ENCODE measurements around the gene SH2B3. TPM values are rescaled to one million over a fixed set of nuclear protein-coding genes. Genes with fewer than 3 reads are reported as not detected.
A peak's percentile ranks its signal among the peaks of the same experiment; 100 is the strongest.

Gene SH2B3
- total and polyA plus RNA-seq, 2 donors (not counting 3 experiments of a cell fraction or from before 2014, with no cell fraction given): 63.1 to 97.9 TPM

DNA sequence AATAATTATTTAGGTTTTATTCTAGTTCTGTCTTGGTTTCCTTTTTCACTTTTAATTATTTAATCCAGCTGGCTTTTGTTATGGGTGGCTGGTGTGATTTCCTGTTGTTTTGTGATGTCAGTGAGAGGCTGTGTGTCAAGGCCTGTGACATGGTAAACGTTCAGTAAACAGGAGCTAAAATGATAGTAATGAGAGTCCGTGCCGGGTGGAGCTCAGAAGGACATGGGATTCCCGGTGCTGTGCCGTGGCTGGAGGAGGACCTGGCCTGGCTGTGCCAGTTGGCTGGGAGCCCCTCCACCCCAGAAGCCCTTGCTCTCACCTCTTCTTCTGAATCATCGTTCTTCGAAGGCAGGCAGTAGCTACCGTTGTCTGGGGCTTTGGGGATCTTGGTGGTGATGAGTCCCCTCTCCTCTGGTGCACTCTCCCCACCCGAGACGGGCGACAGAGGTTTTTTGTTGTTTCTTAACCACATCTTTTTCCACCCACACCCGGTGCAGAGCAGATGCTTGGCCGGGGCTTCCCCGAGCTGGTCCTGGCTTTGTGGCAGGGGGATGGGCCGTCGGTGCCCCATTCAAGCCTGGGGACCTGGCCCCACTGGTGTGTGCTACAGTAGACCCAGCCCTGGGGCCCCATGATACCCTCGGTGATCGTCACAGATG lies 29.1 kb downstream of the SH2B3 start:
- Histone ChIP-seq H4K20me1 (replicated peaks; ENCODE audit: control insufficient read depth, extremely low read depth, insufficient read depth, low read length) (no peaks in the 10 kb centered on the region), H3K27ac (ENCODE audit: insufficient read depth, low read depth, low read length) (peak overlapping the region; percentile 85), H3K79me2 (ENCODE audit: control insufficient read depth, insufficient read depth, low read length) (peaks cover 97% of the 10 kb centered on the region), H3K9me1 (replicated peaks; ENCODE audit: control insufficient read depth, extremely low read depth, insufficient read depth, low read length) (no peaks in the 10 kb centered on the region), H3K4me1 (ENCODE audit: control insufficient read depth, extremely low read depth, insufficient read depth, low read length) (peaks cover 90% of the 10 kb centered on the region), H3K36me3 (ENCODE audit: control insufficient read depth in 2 of 2, extremely low read depth in 1 of 2, insufficient read depth in 2 of 2, low read length in 2 of 2) (no peaks in the 10 kb centered on the region), H3K4me2 (ENCODE audit: insufficient read depth, low read length) (peak overlapping the region; percentile 73), H3K27me3 (ENCODE audit: control insufficient read depth in 2 of 2, insufficient read depth in 2 of 2, low read length in 2 of 2) (no peaks in the 10 kb centered on the region), H3K9ac (replicated peaks; ENCODE audit: extremely low read depth, insufficient read depth, low read length) (peak overlapping the region; percentile 60), H3K9me3 (replicated peaks; ENCODE audit: control insufficient read depth, insufficient read depth, low read length) (no peaks in the 10 kb centered on the region), H2AFZ (ENCODE audit: low read depth, low read length) (no peak overlapping the region), H3K4me3 (replicated peaks in 1 of 3; ENCODE audit: insufficient read depth in 1 of 3, low read depth in 1 of 3, low read length in 3 of 3) (peak overlapping the region in 1 of 3 experiments; percentile 27)
- CTCF ChIA-PET: interaction anchor here (1.0 to 3.3 kb wide), 7 partner anchors 10 to 38 kb away, joined by 3 to 31 read pairs (median 9); no protein-coding TSS in a partner anchor
- FAIRE-seq: peak; percentile 82
- TSS peak; percentile 61 for BruUV-seq (replicated peaks)
- dilution Hi-C loops (cut with MboI; ENCODE audit: extremely low pct_ligation_motif_present, low sequenced_read_pairs) (no loop called here), intact Hi-C loops (cut with micrococcal nuclease) (loop anchor here (1.0 kb wide), 2 partner anchors 11 to 26 kb away; no protein-coding TSS in a partner anchor)
- peak; percentile 83 for DNase-seq (ENCODE audit: low read depth, low spot score)
- TF ChIP-seq JUN (IDR thresholded peaks at IDR 0.05; ENCODE audit: borderline replicate concordance, insufficient read depth, insufficient read length, low read depth): no peak
- TF ChIP-seq, protein P1, sequence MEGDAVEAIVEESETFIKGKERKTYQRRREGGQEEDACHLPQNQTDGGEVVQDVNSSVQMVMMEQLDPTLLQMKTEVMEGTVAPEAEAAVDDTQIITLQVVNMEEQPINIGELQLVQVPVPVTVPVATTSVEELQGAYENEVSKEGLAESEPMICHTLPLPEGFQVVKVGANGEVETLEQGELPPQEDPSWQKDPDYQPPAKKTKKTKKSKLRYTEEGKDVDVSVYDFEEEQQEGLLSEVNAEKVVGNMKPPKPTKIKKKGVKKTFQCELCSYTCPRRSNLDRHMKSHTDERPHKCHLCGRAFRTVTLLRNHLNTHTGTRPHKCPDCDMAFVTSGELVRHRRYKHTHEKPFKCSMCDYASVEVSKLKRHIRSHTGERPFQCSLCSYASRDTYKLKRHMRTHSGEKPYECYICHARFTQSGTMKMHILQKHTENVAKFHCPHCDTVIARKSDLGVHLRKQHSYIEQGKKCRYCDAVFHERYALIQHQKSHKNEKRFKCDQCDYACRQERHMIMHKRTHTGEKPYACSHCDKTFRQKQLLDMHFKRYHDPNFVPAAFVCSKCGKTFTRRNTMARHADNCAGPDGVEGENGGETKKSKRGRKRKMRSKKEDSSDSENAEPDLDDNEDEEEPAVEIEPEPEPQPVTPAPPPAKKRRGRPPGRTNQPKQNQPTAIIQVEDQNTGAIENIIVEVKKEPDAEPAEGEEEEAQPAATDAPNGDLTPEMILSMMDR (IDR thresholded peaks at IDR 0.05; ENCODE audit: extremely low read depth in 1 of 2, insufficient read depth in 1 of 2, low read depth in 1 of 2, low read length in 2 of 2): no peak
- no peak for TF ChIP-seq POLR2A (IDR thresholded peaks at IDR 0.05; ENCODE audit: low read depth, low read length)
- no peak for TF ChIP-seq EZH2 (IDR thresholded peaks at IDR 0.05; ENCODE audit: borderline replicate concordance, low read depth, low read length, severe bottlenecking)
- TF ChIP-seq FOS (IDR thresholded peaks at IDR 0.05; ENCODE audit: borderline replicate concordance, insufficient read depth, low read length): no peak
- TF ChIP-seq POLR2AphosphoS5 (IDR thresholded peaks at IDR 0.05; ENCODE audit: insufficient read depth, low read depth, low read length): no peak
- POLR2A ChIA-PET: interaction anchor here (0.6 to 1.3 kb wide), 4 partner anchors 11 to 1392 kb away, joined by 3 to 5 read pairs (median 4); no protein-coding TSS in a partner anchor

Measured in endothelial cell of umbilical vein (primary cell).